Neural progenitor cell (in vitro differentiated cells): ENCODE results near the gene HIPK2. TPM values are rescaled to one million over a fixed set of nuclear protein-coding genes. Genes with fewer than 3 reads are reported as not detected.

Experiments
- DNase-seq: peaks from one replicate; pipeline ENCODE4 v3.0.0-alpha.2; 2016; ENCODE audit warnings: low spot score
- H2AFZ ChIP-seq: fragments of 200-600 bp; sonication (generic); replicated peaks from 2 replicates; pipeline ENCODE4 v1.6.1; 2016; ENCODE audit warnings: antibody characterized with exemption
- H3F3A ChIP-seq: fragments of 200-600 bp; sonication (generic); 2 replicates; pipeline ENCODE4 v1.6.1; 2016; ENCODE audit warnings: antibody characterized with exemption, low read depth
- H3K27ac ChIP-seq: fragments of 200-600 bp; sonication (generic); 2 replicates; pipeline ENCODE4 v1.5.1; 2016; ENCODE audit warnings: mild to moderate bottlenecking
- H3K27me3 ChIP-seq: fragments of 200-600 bp; sonication (generic); 2 replicates; pipeline ENCODE4 v1.6.1; 2016; ENCODE audit warnings: mild to moderate bottlenecking, moderate library complexity
- H3K36me3 ChIP-seq: fragments of 200-600 bp; sonication (generic); 2 replicates; pipeline ENCODE4 v1.5.1; 2016
- H3K4me1 ChIP-seq: fragments of 200-600 bp; sonication (generic); 2 replicates; pipeline ENCODE4 v1.6.1; 2016; ENCODE audit warnings: mixed run types
- H3K4me2 ChIP-seq: fragments of 200-600 bp; sonication (generic); 2 replicates; pipeline ENCODE4 v1.6.1; 2016
- H3K4me3 ChIP-seq: fragments of 200-600 bp; sonication (generic); 2 replicates; pipeline ENCODE4 v1.5.1; 2016
- H3K79me2 ChIP-seq: fragments of 200-600 bp; sonication (generic); 2 replicates; pipeline ENCODE4 v1.6.1; 2016; ENCODE audit warnings: low read depth
- H3K9ac ChIP-seq: fragments of 200-600 bp; sonication (generic); 2 replicates; pipeline ENCODE4 v1.6.1; 2016
- H3K9me3 ChIP-seq: fragments of 200-600 bp; sonication (generic); 2 replicates; pipeline ENCODE4 v1.5.1; 2016; ENCODE audit warnings: low read depth
- H4K20me1 ChIP-seq: fragments of 200-600 bp; sonication (generic); 2 replicates; pipeline ENCODE4 v1.6.1; 2016; ENCODE audit warnings: low read depth
- H3K27ac Mint-ChIP-seq: 3 replicates; pipeline ENCODE4 v1.8.0; 2021; ENCODE audit warnings: mixed read lengths
- H3K27me3 Mint-ChIP-seq: 2 replicates; pipeline ENCODE4 v1.8.0; 2022; ENCODE audit warnings: low read depth, mild to moderate bottlenecking, inconsistent platforms, moderate library complexity, mixed read lengths; ENCODE audit not compliant: insufficient read depth
- H3K36me3 Mint-ChIP-seq: 3 replicates; pipeline ENCODE4 v1.8.0; 2021; ENCODE audit warnings: mixed read lengths
- H3K4me1 Mint-ChIP-seq: 3 replicates; pipeline ENCODE4 v1.8.0; 2021; ENCODE audit warnings: mixed read lengths
- H3K4me3 Mint-ChIP-seq: 3 replicates; pipeline ENCODE4 v1.8.0; 2021; ENCODE audit warnings: mild to moderate bottlenecking, moderate library complexity, mixed read lengths
- H3K9me3 Mint-ChIP-seq: 3 replicates; pipeline ENCODE4 v1.8.0; 2020; ENCODE audit warnings: mixed read lengths
- CTCF ChIP-seq: fragments of 200-600 bp; sonication (generic); IDR thresholded peaks from 2 replicates; pipeline ENCODE4 v1.5.1; 2017; ENCODE audit warnings: antibody characterized with exemption, mild to moderate bottlenecking
- EZH2 ChIP-seq: fragments of 200-600 bp; sonication (generic); IDR thresholded peaks from 2 replicates; pipeline ENCODE4 v1.6.1; 2017; ENCODE audit warnings: antibody characterized with exemption, mild to moderate bottlenecking, moderate library complexity
- EZH2phosphoT487 ChIP-seq: fragments of 200-600 bp; sonication (generic); IDR thresholded peaks from 2 replicates; pipeline ENCODE4 v1.6.1; 2017; ENCODE audit warnings: antibody characterized with exemption
- total RNA-seq: library from RNA; depleted of rRNA; stranded (reverse); fragments of >200 nt; gene quantifications from 2 replicates; pipeline ENCODE4 v1.2.3, GENCODE V29; 2015; ENCODE audit warnings: low replicate concordance

The HIPK2 gene
- total RNA-seq, 1 donor from 2014 or later: 12.8 TPM

DNA sequence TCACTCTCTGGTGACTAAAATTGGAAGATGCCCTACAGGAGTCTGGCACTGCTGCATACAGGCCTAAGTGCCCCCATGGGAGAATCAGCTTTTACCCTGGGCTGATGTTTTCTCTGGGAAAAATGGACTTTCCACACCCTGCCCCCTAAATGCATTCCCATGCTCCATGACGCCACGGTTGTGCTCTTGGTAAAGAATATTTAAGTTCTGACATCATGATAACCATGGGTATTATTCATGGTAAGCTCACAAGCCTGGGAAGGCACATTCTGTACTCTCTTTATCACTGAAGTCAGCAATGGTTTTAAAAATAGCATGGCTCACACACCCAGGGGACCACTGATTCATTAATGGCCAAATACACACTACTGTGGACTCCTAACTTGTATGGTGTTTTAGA lies 43.4 kb downstream of the HIPK2 start:
- Mint-ChIP-seq H3K36me3 (peaks cover 33% of the 10 kb centered on the region), H3K4me3 (no peak overlapping the region), H3K27ac (no peak overlapping the region), H3K9me3 (peaks cover 9% of the 10 kb centered on the region), H3K27me3 (peaks cover 5% of the 10 kb centered on the region), H3K4me1 (peaks cover 24% of the 10 kb centered on the region)
- H3K36me3 ChIP-seq: no peaks in the 10 kb centered on the region
- no peaks in the 10 kb centered on the region for H3K9me3 ChIP-seq
- DNase-seq: no peak
- H3F3A ChIP-seq: peaks cover 12% of the 10 kb centered on the region
- H2AFZ ChIP-seq: no peak overlapping the region
- no peak overlapping the region for H3K9ac ChIP-seq
- no peak overlapping the region for H3K27ac ChIP-seq
- no peak overlapping the region for H3K4me2 ChIP-seq
- H3K4me1 ChIP-seq: peaks cover 38% of the 10 kb centered on the region
- no peaks in the 10 kb centered on the region for H3K27me3 ChIP-seq
- TF ChIP-seq EZH2phosphoT487: no peak
- no peak for TF ChIP-seq EZH2
- TF ChIP-seq CTCF: no peak
- H3K79me2 ChIP-seq: peaks cover 55% of the 10 kb centered on the region
- H4K20me1 ChIP-seq: peaks cover 53% of the 10 kb centered on the region
- H3K4me3 ChIP-seq: no peak overlapping the region

- DNase-seq: no peak
- Histone ChIP-seq H3K27ac (no peak overlapping the region), H3K27me3 (no peaks in the 10 kb centered on the region), H3K9ac (no peak overlapping the region), H3F3A (peaks cover 12% of the 10 kb centered on the region), H3K4me2 (no peak overlapping the region), H3K4me3 (no peak overlapping the region), H3K4me1 (peaks cover 38% of the 10 kb centered on the region), H3K9me3 (no peaks in the 10 kb centered on the region), H3K79me2 (peaks cover 55% of the 10 kb centered on the region), H4K20me1 (peaks cover 46% of the 10 kb centered on the region), H2AFZ (no peak overlapping the region), H3K36me3 (no peaks in the 10 kb centered on the region)
- Mint-ChIP-seq H3K4me1 (peaks cover 24% of the 10 kb centered on the region), H3K36me3 (peaks cover 38% of the 10 kb centered on the region), H3K9me3 (peaks cover 9% of the 10 kb centered on the region), H3K27me3 (peaks cover 5% of the 10 kb centered on the region), H3K4me3 (no peak overlapping the region), H3K27ac (no peak overlapping the region)
- TF ChIP-seq EZH2phosphoT487 (no peak), CTCF (no peak), EZH2 (no peak)
Observed at GRCh38 chr7:139733751-139734150, 44.0 kb downstream of the HIPK2 start.

GRCh38 chr7:139732471-139733167 lies 45.2 kb downstream of the HIPK2 start:
- H3K4me1 Mint-ChIP-seq: peaks cover 16% of the 10 kb centered on the region
- H3K79me2 ChIP-seq: peaks cover 60% of the 10 kb centered on the region
- no peak overlapping the region for H3K9ac ChIP-seq
- H3K9me3 ChIP-seq: no peaks in the 10 kb centered on the region
- no peaks in the 10 kb centered on the region for H3K27me3 ChIP-seq
- no peak overlapping the region for H3K4me2 ChIP-seq
- no peak overlapping the region for H3K4me3 Mint-ChIP-seq
- TF ChIP-seq CTCF (no peak), EZH2 (no peak), EZH2phosphoT487 (no peak)
- peaks cover 10% of the 10 kb centered on the region for H3K9me3 Mint-ChIP-seq
- no peaks in the 10 kb centered on the region for H3K36me3 ChIP-seq
- H3K36me3 Mint-ChIP-seq: peaks cover 42% of the 10 kb centered on the region
- peaks cover 5% of the 10 kb centered on the region for H3K27me3 Mint-ChIP-seq
- DNase-seq: no peak
- H3K27ac Mint-ChIP-seq: no peak overlapping the region
- no peak overlapping the region for H3K27ac ChIP-seq
- H4K20me1 ChIP-seq: peaks cover 35% of the 10 kb centered on the region
- H3F3A ChIP-seq: peaks cover 12% of the 10 kb centered on the region
- H3K4me1 ChIP-seq: peaks cover 33% of the 10 kb centered on the region
- no peak overlapping the region for H3K4me3 ChIP-seq
- H2AFZ ChIP-seq: no peak overlapping the region
